Measurements from ENCODE around the gene VILL. TPM values are rescaled to one million over a fixed set of nuclear protein-coding genes. Genes with fewer than 3 reads are reported as not detected.
A peak's percentile ranks its signal among the peaks of the same experiment; 100 is the strongest.

The VILL gene
- total and polyA plus RNA-seq, 2 of the 8 experiments (the other 6 are each of a cell fraction or from before 2014, with no cell fraction given): 4.1 to 4.2 TPM

- TF ChIP-seq KDM4A (IDR thresholded peaks at IDR 0.05; ENCODE audit: low read depth, low read length, severe bottlenecking) (peak; percentile 94), HDAC2 (IDR thresholded peaks at IDR 0.05; ENCODE audit: borderline replicate concordance in 1 of 2, low read depth in 2 of 2, low read length in 2 of 2) (0 out of 4 replicates have a peak, but pooled peaks of 1 of the 2 experiments have one; percentile 69), MAX (IDR thresholded peaks at IDR 0.05) (peak; percentile 98), GABPA (IDR thresholded peaks at IDR 0.05; ENCODE audit: borderline replicate concordance, insufficient read depth, low read length) (peak; percentile 64), PHF8 (conservative IDR thresholded peaks at IDR 0.05; ENCODE audit: low read depth, low read length) (0 out of 2 replicates have a peak, but pooled peaks have one; percentile 20), RBBP5 (IDR thresholded peaks at IDR 0.05; ENCODE audit: borderline replicate concordance, low read depth, low read length) (peak; percentile 50; the same call in 1 of the 2 replicates), SUZ12 (IDR thresholded peaks at IDR 0.05; ENCODE audit: low read length) (peak; percentile 80; the same call in 1 of the 2 replicates), E2F6 (IDR thresholded peaks at IDR 0.05) (peak; percentile 94), CBX5 (IDR thresholded peaks at IDR 0.05; ENCODE audit: low read depth, low read length) (no peak), JUND (IDR thresholded peaks at IDR 0.05; ENCODE audit: low read length) (0 out of 2 replicates have a peak, but pooled peaks have one; percentile 30)
Measured at GRCh38 chr3:38039101-38039898, 48.7 kb downstream of the VILL start, which contains the start of gene DLEC1 (continued).
